ENCODE data around the gene SAXO1.

The SAXO1 gene

GRCh38 chr9:18979367-18979766 lies 53.6 kb downstream of the SAXO1 start:
- Histone ChIP-seq H3K4me1 (ENCODE audit: low read depth, poor library complexity, severe bottlenecking) (peaks cover 11% of the 10 kb centered on the region), H3K4me3 (IDR thresholded peaks at IDR 0.05; ENCODE audit: insufficient read depth, low read depth, low read length) (no peak overlapping the region), H2AFZ (ENCODE audit: low read depth) (no peak overlapping the region), H3K79me2 (ENCODE audit: insufficient read depth, low read depth) (no peaks in the 10 kb centered on the region), H3K4me2 (no peak overlapping the region), H3K36me3 (ENCODE audit: insufficient read depth) (no peaks in the 10 kb centered on the region), H3K9ac (no peak overlapping the region), H4K20me1 (ENCODE audit: insufficient read depth) (no peaks in the 10 kb centered on the region), H3K27me3 (ENCODE audit: insufficient read depth, low read depth) (no peaks in the 10 kb centered on the region), H3K27ac (no peak overlapping the region)
- TF ChIP-seq CTCF (conservative IDR thresholded peaks at IDR 0.05; ENCODE audit: low read depth, low read length), result no peak

GRCh38 chr9:18978188-18978587 lies 54.8 kb downstream of the SAXO1 start:
- Histone ChIP-seq H3K4me2 (no peak overlapping the region), H3K79me2 (ENCODE audit: insufficient read depth, low read depth) (no peaks in the 10 kb centered on the region), H3K4me3 (IDR thresholded peaks at IDR 0.05; ENCODE audit: insufficient read depth, low read depth, low read length) (no peak overlapping the region), H3K36me3 (ENCODE audit: insufficient read depth) (no peaks in the 10 kb centered on the region), H3K9ac (no peak overlapping the region), H2AFZ (ENCODE audit: low read depth) (no peak overlapping the region), H3K27me3 (ENCODE audit: insufficient read depth, low read depth) (no peaks in the 10 kb centered on the region), H3K4me1 (ENCODE audit: low read depth, poor library complexity, severe bottlenecking) (peaks cover 11% of the 10 kb centered on the region), H4K20me1 (ENCODE audit: insufficient read depth) (no peaks in the 10 kb centered on the region), H3K27ac (no peak overlapping the region)
- TF ChIP-seq CTCF (conservative IDR thresholded peaks at IDR 0.05; ENCODE audit: low read depth, low read length), result no peak

DNA sequence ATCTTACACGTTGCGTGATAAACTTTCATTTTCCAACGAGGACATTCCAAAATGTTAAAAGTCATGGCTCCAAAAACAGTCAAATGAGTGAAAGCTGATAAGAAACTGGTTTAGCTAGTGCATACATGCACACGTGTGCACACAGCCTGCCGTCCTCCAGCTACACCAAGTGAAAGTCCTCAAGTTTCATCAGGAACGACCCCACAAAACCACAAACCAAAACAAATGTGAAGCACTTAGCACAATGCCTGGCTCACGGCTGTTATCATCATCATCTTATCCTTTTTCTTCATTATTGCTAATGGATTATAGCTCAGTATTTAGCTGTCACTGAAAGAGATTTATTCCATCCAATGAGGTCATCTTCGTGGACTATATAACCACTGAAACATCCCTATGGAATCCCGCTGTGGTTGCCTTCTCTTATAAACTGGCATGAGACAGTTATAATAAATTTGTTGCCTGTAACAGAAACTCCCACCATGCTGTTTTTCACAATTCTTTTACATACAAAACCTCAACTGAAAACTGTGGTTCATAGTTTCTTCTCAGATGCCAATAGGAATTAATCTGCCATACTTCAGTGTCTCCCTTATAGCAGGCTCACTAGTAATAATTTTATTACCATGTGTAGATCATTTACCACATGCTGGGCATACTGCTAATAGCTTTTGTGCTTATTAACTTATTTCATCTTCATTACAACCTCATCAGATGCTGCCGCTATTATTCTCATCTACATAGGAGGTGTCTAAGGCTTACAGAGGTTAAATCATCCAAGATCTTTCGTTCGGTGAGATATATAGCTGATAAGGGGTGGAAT lies 56.1 kb downstream of the SAXO1 start:
- peaks cover 11% of the 10 kb centered on the region for H3K4me1 ChIP-seq (ENCODE audit: low read depth, poor library complexity, severe bottlenecking)
- H3K4me3 ChIP-seq (IDR thresholded peaks at IDR 0.05; ENCODE audit: insufficient read depth, low read depth, low read length), result no peak overlapping the region
- TF ChIP-seq CTCF (conservative IDR thresholded peaks at IDR 0.05; ENCODE audit: low read depth, low read length), result no peak
- no peak overlapping the region for H3K9ac ChIP-seq
- no peak overlapping the region for H2AFZ ChIP-seq (ENCODE audit: low read depth)
- H3K36me3 ChIP-seq (ENCODE audit: insufficient read depth), result no peaks in the 10 kb centered on the region
- no peaks in the 10 kb centered on the region for H3K27me3 ChIP-seq (ENCODE audit: insufficient read depth, low read depth)
- no peak overlapping the region for H3K4me2 ChIP-seq
- H3K79me2 ChIP-seq (ENCODE audit: insufficient read depth, low read depth), result no peaks in the 10 kb centered on the region
- no peak overlapping the region for H3K27ac ChIP-seq
- no peaks in the 10 kb centered on the region for H4K20me1 ChIP-seq (ENCODE audit: insufficient read depth)

- H3K4me3 ChIP-seq (IDR thresholded peaks at IDR 0.05; ENCODE audit: insufficient read depth, low read depth, low read length), result no peak overlapping the region
- H3K36me3 ChIP-seq (ENCODE audit: insufficient read depth), result no peaks in the 10 kb centered on the region
- no peaks in the 10 kb centered on the region for H4K20me1 ChIP-seq (ENCODE audit: insufficient read depth)
- no peak for TF ChIP-seq CTCF (conservative IDR thresholded peaks at IDR 0.05; ENCODE audit: low read depth, low read length)
- H3K9ac ChIP-seq, result no peak overlapping the region
- H3K79me2 ChIP-seq (ENCODE audit: insufficient read depth, low read depth), result no peaks in the 10 kb centered on the region
- peaks cover 11% of the 10 kb centered on the region for H3K4me1 ChIP-seq (ENCODE audit: low read depth, poor library complexity, severe bottlenecking)
- no peaks in the 10 kb centered on the region for H3K27me3 ChIP-seq (ENCODE audit: insufficient read depth, low read depth)
- no peak overlapping the region for H3K27ac ChIP-seq
- H3K4me2 ChIP-seq, result no peak overlapping the region
- no peak overlapping the region for H2AFZ ChIP-seq (ENCODE audit: low read depth)
Observed at GRCh38 chr9:18976221-18976708, 56.7 kb downstream of the SAXO1 start.

Measured in KMS-11 (cell line).